HG03520 (cell line): ENCODE results near the gene RAB1A.

Experiments
- ATAC-seq: cut with Tn5 transposase; IDR thresholded peaks from one replicate; pipeline ENCODE4 v1.9.1; 2021; ENCODE audit warnings: mild to moderate bottlenecking, moderate library complexity; ENCODE audit not compliant: unreplicated experiment

Gene RAB1A

GRCh38 chr2:65040400-65041261 is 89.3 kb downstream of the RAB1A start:
- peak; percentile 61 for ATAC-seq

- ATAC-seq, result no peak
These were observed 90.3 kb downstream of the RAB1A start for GRCh38 chr2:65039640-65040039.

GRCh38 chr2:65037178-65037577 is 92.7 kb downstream of the RAB1A start:
- ATAC-seq, result no peak
